Neural cell (in vitro differentiated cells): ENCODE results near the gene ST6GALNAC2.

Experiments used
- EP300 ChIP-seq: fragments of 450-650 bp; conservative IDR thresholded peaks from 2 replicates; pipeline ENCODE4 v1.6.1; 2014; ENCODE audit warnings: antibody characterized with exemption, mild to moderate bottlenecking, moderate library complexity; ENCODE audit not compliant: poor library complexity, severe bottlenecking
- EZH2 ChIP-seq: fragments of 200-600, 300-800 bp; shearing (Covaris generic), sonication (generic); IDR thresholded peaks from 2 replicates; pipeline ENCODE4 v1.6.1; 2014; ENCODE audit warnings: antibody characterized with exemption, low read length, borderline replicate concordance, mild to moderate bottlenecking; ENCODE audit not compliant: insufficient read depth, poor library complexity, severe bottlenecking
- TF ChIP-seq, protein P1 (sequence below): fragments of 450-650 bp; IDR thresholded peaks from 2 replicates; pipeline ENCODE4 v1.5.1; 2014; ENCODE audit warnings: antibody characterized with exemption, mild to moderate bottlenecking, moderate library complexity; ENCODE audit not compliant: poor library complexity, severe bottlenecking
- TF ChIP-seq, protein P2 (sequence below): IDR thresholded peaks from 2 replicates; pipeline ENCODE4 v1.6.1; 2012; ENCODE audit warnings: borderline replicate concordance

GRCh38 chr17:76539631-76540271 is 45.9 kb downstream of the ST6GALNAC2 start, which contains the start of gene PRCD:
- TF ChIP-seq, protein P1, sequence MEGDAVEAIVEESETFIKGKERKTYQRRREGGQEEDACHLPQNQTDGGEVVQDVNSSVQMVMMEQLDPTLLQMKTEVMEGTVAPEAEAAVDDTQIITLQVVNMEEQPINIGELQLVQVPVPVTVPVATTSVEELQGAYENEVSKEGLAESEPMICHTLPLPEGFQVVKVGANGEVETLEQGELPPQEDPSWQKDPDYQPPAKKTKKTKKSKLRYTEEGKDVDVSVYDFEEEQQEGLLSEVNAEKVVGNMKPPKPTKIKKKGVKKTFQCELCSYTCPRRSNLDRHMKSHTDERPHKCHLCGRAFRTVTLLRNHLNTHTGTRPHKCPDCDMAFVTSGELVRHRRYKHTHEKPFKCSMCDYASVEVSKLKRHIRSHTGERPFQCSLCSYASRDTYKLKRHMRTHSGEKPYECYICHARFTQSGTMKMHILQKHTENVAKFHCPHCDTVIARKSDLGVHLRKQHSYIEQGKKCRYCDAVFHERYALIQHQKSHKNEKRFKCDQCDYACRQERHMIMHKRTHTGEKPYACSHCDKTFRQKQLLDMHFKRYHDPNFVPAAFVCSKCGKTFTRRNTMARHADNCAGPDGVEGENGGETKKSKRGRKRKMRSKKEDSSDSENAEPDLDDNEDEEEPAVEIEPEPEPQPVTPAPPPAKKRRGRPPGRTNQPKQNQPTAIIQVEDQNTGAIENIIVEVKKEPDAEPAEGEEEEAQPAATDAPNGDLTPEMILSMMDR, result peak; percentile 11
- TF ChIP-seq EZH2 (no peak), EP300 (no peak)
- TF ChIP-seq, protein P2, sequence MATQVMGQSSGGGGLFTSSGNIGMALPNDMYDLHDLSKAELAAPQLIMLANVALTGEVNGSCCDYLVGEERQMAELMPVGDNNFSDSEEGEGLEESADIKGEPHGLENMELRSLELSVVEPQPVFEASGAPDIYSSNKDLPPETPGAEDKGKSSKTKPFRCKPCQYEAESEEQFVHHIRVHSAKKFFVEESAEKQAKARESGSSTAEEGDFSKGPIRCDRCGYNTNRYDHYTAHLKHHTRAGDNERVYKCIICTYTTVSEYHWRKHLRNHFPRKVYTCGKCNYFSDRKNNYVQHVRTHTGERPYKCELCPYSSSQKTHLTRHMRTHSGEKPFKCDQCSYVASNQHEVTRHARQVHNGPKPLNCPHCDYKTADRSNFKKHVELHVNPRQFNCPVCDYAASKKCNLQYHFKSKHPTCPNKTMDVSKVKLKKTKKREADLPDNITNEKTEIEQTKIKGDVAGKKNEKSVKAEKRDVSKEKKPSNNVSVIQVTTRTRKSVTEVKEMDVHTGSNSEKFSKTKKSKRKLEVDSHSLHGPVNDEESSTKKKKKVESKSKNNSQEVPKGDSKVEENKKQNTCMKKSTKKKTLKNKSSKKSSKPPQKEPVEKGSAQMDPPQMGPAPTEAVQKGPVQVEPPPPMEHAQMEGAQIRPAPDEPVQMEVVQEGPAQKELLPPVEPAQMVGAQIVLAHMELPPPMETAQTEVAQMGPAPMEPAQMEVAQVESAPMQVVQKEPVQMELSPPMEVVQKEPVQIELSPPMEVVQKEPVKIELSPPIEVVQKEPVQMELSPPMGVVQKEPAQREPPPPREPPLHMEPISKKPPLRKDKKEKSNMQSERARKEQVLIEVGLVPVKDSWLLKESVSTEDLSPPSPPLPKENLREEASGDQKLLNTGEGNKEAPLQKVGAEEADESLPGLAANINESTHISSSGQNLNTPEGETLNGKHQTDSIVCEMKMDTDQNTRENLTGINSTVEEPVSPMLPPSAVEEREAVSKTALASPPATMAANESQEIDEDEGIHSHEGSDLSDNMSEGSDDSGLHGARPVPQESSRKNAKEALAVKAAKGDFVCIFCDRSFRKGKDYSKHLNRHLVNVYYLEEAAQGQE, result no peak
